Activated CD8-positive, alpha-beta memory T cell treated with anti-CD3 and anti-CD28 coated beads, Interleukin-2, amount 50 U/mL, for 48 hours (primary cell): ENCODE data around the gene TNFSF4.

Experiments used
- DNase-seq: peaks from one replicate; pipeline ENCODE4 v3.0.0-alpha.2; 2020

Gene TNFSF4

DNA sequence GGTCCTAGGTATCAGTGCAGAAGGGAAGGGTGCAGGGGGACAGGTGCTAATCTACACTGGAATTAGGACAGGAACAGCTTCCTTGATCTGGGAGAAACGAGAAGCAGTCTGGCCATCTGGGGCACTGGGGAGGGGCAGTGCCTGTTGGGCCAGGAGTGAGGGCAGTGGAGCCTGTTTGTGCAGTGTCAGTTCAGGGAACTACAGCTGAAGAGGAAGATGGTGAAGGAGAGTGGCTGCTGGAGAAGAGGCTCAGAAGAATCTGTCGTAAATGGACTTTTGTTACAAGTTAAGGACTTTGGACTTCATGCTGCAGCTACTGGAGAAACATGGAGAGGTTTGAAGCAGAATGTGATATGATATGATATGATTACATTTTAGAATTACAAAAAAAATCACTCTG, 3.2 kb upstream of the TNFSF4 start:
- DNase-seq, result no peak

DNA sequence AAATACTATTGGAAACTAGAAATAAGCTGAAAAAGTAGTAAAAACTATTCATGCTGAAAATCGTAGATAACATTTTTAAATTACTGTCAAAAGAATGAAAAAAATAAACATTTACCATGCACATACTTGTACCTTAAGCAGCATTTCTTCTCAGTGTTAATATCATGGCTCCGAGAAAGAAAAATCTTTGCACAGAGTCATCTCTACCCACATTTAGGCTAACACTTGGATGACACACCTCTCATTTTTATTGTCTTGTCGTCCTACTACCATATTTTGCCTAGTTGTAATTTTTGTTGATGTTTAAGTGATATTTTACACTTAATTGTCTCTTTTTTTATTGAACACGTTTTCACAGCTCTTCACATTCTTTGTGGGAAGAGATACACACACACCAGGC, 1.7 kb upstream of the TNFSF4 start:
- no peak for DNase-seq

DNA sequence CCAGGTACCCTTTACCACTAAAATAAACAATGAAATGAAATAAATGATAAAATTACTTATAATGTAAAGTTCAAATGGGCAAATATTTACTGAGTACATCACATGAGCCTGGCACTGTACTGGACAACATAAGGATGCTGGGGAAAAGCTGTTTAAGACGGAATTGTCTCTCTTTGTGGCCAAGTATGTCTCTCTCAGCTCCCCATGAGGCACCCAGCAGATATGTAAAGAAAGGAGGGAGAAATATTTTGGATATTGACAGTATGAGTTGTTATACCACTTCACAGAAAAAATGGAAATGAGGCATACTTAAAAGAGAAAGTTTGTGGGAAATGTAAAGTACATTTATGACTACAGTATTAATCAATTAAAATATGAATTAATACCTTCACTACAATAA, 1.0 kb upstream of the TNFSF4 start:
- DNase-seq, result no peak

DNA sequence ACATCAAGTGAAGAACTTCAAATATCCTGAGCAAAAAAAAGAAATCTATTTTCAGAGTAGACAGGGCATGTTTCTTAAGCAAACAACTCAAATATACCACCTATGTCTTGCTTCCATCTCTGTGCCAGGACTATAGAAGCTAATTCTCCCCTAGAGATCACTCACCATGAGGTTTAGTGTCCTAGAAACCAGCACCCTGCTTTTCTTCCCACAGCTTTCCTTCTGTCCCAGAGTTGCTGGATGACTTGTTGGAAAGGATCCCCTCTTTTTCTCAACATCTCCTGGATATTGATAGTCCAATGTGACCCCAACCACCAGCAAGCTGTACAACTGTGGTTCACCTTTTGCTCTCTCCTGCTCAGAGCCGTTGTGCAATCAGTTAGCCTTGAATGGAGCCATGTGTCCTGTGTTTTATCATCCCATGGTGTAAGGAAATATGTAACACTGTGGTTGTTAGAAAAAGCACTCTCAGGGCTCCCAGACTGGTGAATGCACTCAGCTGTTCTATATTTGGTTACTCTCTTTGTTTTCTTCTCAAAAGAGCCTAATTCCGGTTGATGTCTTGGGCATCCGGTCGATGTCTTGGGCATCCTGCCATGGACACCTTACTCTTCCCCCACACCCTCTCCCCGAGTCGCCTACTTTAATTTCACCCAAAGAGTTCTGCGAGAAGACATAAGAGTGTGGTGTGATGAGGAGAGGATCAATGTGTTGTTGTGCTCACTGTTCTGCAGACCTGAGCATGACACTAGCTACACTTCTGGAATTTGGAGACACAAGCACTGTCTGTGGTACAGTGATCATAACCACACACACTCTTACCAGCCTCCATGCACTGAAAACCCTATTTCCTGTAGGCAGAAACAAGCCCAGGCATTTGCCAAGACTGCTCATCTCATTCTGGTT, 1.7 kb downstream of the TNFSF4 start:
- DNase-seq, result no peak

DNA sequence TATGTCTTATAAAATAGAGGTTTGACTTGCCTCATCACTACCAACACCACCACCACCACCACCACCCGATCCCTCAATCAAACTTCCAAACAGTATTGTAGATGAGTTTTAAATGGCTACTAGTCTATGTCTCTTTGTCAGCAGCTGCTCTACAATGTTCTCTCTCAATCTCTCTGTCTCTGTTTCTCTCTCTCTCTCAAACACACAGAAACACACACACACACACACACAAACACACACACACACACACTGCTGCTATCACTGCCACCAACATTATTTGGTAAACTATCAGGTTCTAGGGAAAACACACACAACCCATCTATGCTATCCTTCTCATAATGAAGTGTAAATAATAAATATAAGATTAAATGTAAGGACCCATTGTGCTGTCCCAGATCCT, 2.4 kb downstream of the TNFSF4 start:
- DNase-seq, result no peak

DNA sequence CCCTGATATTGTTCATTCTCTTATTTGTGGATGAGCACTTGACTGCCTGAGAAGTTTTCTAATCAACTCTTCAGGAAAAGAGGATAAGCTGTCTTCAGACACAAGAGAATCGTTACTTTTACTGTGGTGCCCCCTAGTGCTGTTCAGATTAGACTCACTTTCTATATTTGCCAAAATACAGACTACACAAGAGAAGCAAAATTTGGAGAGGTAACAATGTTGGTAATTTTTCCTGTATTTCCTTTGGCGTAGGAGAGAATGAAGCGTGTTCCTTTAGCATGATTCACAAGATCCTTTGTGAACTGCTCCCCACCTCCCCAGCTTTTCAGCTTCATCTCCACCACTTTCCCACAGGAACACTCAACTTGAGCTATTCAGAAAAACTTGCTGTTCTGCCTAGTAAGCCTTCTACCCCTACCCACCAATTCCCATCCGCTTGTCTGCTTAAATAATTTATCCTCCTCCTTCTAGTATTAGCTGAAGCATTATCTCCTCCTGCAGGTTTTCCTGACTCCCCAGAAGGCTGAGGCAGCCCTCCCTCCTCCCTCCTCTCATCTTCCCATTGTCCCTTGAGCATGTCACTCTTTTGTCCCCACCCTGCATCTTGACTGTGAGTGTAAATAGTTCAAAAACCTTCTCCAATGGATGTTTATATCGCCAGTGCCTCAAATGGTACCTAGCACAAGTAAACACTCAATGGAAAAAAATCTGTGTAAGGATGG, 4.5 kb downstream of the TNFSF4 start:
- no peak for DNase-seq

DNA sequence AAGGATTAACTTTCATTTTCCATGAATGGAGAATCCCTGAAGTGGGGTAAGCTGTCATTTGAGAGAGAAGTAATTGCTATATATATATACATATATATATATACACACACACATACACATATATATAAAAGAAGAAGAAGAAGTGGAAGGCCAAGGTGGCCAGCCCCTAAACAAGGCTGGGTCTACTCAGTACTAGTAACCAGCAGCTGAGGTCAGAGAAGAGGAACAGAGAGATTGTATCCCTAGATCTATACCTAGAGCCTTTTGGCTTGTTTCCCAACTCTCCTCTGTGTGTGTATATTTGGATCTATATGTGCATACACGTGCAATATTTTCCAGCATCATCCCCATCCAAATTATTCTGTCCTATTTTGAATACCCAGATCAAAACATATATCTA, 5.2 kb downstream of the TNFSF4 start:
- no peak for DNase-seq

DNA sequence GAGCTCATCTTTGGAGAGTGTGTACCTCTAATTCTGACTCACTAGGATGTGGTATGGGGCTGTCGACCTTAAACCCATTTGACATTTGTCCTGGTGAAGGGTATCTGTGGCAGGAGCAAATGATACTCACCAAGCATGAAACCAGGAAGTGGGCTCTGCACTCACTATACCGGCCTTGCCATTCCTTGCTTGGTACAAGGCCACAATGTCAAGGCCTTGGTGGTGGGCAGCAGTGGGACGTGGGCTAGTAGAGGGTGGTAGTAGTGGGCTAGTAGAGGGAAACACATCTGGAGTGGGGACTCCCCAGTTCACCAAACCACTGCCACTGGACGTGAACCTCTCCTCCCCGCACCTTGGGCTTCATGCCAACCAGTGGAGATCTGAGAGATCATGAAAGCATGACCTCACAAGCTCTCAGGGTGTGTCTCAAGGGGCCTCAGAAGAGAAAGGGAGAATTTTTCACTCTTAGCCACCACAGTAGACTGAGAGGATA, 11.5 kb downstream of the TNFSF4 start:
- DNase-seq, result peak; percentile 83

DNA sequence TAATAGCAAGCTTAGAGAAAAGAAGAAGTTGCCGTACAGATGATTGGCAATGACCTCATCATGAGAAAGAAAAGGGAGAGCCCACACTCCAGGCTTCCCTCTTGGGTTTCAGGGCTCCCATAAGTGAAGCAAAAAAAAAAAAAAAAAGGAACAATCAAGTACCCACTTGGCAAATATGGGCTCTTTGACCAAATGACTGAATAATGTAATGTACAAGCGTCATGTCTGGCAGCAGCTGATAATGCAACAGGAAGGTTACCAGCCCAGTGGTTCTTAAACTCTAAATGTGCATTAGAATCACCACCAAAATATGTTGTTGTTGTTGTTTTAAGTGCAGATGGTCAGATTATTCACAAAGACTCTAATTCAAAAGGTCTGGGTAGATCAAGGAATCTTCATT, 13.5 kb downstream of the TNFSF4 start:
- DNase-seq, result no peak

DNA sequence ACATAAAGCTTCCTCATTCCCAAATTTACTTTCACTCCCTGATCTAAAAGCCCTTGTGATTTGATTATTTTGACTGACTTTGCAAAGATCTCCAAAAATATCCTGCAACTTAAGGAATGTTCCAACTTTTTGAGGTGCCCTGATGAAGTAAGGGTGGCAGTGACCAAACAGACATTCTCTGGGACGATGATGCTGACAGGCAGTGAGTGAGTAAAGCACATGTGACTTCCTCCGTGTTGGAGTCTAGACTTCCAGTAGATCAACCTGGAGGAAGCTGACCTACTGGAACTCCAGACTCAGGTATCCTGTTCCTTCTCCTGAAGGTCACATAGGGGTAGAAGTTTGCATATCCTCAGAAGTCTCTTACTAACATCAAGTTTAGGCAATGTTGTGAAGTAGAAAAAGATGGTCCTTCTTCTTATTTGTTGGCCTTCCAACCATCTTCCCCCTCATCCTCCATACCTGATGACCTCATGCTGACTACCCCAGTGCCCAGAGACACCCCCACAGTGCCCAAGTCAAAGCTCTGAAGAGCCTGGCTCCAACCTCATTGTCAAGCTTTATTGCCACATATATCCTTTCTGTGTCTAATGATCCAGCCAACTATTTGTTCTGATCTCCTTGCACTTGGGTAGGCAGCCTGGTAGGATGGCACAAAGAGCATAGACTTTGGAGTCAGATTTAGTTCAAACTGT, 16.0 kb downstream of the TNFSF4 start:
- no peak for DNase-seq

DNA sequence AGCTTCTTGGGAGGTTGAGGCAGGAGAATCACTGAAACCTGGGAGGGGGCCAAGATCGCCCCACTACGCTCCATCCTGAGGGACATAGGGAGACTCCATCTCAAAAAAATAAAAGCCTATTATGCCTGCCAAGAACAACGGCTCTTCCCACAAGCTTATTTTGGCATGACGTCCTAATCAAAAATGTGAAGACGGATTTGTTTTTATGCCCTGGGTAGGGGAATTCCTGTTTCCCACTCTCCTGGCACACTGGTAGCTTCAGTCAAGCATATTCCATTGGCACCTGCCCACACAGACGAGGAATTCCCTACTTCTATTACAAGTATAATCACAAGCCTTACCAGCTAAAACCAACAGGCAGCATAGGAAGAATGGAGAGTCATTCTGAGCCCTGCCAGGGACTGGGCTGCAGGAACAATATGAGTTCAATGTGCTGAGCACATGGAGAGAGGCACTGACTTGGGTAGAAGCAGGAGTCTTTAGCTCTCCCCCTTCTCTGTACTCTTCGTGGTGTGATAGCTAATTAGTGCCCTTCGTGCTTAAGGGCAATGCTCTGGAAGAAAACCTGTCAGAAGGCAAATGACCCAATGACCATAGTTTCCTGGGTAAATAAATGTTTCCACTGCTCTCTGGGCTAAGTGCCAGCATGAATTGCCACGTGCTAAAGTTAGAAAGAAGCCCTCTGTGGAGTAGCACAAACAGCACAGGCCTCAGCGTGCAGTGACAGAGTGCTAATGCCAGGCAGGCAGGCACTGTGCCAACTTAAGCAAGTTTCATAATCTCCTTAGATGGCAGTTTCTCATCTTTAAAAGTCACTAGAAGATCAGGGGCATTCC, 16.8 kb downstream of the TNFSF4 start:
- DNase-seq, result no peak

DNA sequence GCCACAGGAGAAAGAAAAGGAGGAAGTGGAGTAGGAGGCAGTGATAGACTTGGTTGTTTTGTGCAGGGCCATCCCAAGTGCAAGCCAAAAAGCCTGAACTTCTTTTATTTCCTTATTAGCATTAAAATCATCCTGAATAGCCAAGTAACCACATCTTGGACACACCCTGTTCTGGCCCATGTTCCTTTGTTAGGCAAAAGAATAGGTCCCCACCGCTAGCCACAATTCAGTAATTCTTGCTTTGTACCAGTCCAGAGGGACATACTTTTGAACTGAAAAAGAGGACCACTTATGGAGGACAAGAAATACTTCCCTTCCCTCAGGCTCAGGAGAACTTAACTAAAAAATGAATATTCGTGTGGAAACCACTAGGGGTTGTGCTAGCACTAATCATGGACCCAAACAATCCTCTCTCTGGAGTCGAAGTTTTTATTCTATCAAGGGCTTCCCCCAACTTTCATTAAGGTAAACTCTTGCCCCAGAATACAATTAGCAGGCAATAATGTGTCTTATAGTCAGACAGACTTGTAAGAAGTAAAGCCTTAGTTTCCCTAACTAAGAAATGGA, 19.4 kb downstream of the TNFSF4 start:
- no peak for DNase-seq

DNA sequence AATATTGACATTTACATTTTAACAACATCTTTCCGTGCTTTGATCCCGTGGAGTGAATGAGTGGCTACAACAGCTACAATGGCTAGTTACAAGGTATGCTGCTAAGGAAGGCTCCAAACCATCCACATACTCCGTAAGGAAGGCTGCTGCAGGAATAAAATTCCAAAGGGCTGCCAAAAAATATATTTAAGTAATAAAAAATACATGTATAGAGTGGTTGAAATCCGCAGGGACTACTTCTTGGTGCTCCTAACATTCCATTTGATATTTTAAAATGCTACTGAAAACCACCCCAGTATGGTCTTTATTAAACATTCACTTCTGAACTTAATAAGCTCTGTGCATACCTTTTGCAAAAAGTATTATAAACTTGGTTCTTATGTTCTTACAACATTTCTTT, 25.3 kb downstream of the TNFSF4 start:
- no peak for DNase-seq

DNA sequence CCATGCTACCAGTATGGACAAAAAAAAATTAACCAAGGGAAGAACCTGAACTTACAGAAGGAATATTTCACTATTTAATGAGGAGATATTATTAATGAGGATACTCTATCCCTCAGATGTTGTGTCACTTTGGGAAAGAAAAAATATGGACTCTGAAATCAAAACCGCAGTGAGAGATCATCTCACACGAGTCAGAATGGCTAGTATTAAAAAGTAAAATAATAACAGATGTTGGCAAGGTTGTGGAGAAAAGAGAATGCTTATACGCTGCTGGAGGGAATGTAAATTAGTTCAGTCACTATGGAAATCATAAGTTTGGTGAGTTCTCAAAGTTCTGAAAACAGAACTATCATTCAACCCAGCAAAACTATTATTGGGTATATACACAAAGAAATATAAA, 30.9 kb downstream of the TNFSF4 start:
- no peak for DNase-seq

DNA sequence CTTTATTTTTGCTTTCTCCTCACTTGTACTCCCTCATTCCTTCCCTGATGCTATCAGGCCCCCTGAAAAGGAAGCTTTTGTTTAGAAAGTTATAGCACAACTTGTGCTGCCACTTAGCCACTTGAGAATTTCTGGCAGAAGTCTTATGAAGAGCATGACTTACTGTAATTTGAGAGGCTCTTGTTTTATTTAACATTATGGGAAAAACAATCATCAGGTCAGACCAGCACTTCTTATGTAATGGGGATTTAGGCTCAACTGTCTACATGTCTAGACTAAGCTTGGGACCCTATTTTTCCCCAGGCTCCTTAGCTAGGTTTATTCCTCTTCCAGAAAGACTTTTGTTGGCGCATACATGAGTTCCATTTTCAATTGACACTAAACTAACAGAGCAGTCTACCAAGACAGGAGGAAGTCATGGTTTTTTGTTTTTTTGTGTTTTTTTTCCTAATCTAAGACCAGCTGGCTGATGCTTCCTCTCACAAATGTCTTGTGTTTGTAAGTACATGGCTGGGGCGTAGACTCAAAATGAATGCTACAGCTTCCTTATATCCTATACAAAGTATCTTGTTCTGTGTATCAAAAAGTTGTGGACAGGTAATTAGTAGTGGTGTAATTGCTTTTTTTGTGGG, 31.5 kb downstream of the TNFSF4 start:
- no peak for DNase-seq

DNA sequence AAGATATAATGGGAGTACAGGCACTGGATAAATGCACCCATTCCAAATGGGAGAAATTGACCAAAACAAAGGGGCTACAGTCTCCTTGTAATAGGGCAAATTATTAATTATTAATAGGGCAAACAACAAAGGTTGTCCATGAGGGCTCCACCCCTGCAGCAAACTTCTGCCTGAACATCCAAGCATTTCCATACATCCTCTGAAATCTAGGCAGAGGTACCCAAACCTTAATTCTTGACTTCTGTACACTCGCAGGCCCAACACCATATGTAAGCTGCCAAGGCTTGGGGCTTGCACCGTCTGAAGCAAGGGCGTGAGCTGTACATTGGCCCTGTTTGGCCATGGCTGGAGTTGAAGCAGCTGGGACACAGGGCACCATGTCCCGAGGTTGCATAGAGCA, 33.7 kb downstream of the TNFSF4 start:
- DNase-seq, result no peak

DNA sequence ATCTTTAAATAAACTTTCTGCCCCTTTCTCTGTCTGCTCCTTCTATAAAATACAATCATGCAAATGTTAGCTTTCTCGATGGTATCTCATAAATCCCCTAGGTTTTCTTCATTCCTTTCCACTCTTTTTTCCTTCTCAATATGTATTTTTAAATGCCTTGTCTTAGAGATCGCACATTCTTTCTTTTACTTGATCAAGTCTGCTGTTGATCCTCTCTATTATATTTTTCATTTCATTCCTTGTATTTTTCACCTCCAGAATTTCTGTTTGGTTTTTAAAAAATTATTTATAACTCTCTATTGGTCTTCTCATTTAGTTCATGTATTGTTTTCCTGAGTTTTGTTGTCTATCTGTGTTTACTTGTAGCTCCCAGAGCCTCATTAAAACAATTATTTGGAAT, 36.0 kb downstream of the TNFSF4 start:
- DNase-seq, result no peak

DNA sequence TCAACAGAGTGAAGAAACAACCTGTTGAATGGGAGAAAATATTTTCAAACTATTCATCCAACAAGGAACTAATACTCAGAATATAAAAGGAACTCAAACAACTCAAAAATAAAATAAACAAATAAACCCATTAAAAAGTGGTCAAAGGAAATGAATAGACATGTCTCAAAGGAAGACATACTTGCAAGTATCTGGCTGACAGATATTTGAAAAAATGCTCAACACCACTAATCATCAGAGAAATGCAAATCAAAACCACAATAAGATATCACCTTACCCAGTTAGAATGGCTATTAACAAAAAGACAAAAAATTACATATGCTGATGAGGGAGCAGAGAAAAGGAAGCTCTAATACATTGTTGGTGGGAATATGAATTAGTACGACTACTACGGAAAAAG, 38.2 kb downstream of the TNFSF4 start:
- no peak for DNase-seq

DNA sequence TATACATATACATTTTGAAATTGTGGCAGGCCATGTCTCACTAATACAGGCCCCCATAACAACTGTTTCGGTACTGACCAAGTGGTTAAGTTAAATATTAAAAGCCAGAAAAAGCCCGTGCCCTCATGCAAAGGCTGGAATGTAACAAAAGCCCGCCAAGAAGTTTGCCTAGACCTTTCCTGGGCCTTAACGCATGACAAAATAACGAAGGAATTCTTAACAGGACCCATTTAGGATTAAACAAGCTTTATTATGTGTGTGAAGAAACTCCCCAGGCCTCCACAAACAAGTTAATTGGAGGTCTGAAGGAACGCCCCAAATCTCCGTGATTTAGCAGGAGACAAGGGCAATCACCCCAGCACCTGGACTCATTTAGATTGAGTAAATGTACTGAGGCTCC, 42.4 kb downstream of the TNFSF4 start:
- DNase-seq, result no peak

DNA sequence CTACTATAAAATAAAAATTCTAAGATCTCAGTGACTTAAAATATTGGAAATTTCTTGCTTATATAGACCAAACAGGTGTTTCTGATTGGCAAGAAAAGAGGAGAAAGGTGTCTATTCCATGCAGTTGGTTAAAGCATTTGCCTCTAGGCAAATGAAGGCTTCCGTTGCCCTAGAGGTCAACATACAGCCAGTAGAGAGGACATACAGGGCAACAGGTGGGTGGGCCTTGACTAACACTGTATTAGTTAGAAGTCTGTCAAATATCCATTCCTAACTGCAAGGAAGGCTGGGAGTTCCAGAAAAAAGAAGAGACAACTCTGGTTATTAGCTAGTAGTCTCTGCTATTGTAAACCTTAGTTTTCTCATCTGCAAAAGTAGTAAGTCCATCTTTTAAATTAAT, 43.0 kb downstream of the TNFSF4 start:
- DNase-seq, result no peak

DNA sequence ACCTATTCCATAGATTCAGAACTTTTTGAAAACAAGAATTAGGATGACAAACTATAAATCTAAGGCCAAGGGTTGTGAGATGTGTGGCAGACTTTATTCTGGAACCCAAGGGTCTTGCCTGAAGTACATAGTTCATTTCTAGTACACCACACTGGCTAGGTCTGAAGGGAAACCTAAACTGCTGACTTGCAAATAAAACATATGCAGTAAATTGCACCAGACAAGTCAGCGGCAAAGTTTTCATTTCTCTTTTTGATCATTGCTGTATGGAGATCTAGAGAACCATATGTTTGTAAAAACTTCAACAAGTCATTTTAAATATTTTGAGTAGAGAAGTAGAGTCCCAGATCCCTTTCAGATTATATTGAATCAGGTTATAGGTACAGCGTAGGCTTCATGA, 43.9 kb downstream of the TNFSF4 start:
- DNase-seq, result no peak

DNA sequence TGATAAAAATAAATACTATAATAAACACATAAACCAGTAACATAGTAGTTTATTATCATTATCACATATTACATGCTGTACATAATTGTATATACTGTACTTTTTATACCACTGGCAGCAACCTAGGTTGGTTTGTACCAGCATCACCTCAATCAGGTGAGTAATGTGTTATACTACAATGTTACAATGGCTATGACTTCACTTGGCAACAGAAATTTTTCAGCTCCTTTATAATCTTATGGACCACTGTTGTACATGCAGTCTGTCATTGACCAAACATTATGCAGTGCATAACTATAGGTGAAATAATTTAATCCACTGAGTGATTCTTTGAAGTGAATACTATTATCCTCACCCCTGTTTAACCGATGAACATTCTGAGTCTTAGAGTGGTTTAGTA, 44.5 kb downstream of the TNFSF4 start:
- DNase-seq, result no peak
